ENCODE results near the gene ONECUT2.

DNA sequence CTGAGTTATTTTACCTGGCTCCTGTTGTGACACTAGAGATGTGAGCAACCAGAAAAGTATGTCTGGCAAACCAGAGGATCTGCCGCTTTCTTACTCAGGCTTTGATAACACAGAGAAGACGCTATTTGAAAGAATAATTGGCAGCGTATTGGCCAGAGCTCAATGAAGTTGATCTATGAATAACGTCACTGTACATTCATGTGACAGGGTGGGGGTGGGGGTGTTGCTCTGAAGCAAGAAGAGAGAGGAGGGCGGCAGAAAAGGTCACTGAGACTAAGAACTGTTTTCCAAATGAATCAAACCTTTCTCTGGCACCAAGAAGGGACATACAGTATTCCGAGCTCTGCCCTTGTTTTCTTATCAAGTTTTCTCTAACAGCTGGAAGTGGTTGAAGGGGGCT lies 1.7 kb upstream of the ONECUT2 start:
- TF ChIP-seq MXI1 (IDR thresholded peaks at IDR 0.05; ENCODE audit: low read depth, low read length) (no peak), POLR2AphosphoS5 (IDR thresholded peaks at IDR 0.05; ENCODE audit: low read depth, low read length) (no peak), RCOR1 (IDR thresholded peaks at IDR 0.05; ENCODE audit: low read length) (no peak), EP300 (IDR thresholded peaks at IDR 0.05; ENCODE audit: borderline replicate concordance in 1 of 2, low read depth in 1 of 2, low read length in 1 of 2) (no peak), YY1 (IDR thresholded peaks at IDR 0.05; ENCODE audit: low read depth) (no peak), CTCF (IDR thresholded peaks at IDR 0.05) (no peak), TEAD4 (IDR thresholded peaks at IDR 0.05; ENCODE audit: borderline replicate concordance, insufficient read depth) (no peak), FOXJ3 (CRISPR knock-in tag; IDR thresholded peaks at IDR 0.05) (no peak), RAD21 (IDR thresholded peaks at IDR 0.05; ENCODE audit: low read length) (no peak), SMC3 (IDR thresholded peaks at IDR 0.05; ENCODE audit: low read depth, low read length) (no peak), FOXM1 (IDR thresholded peaks at IDR 0.05; ENCODE audit: low read depth) (no peak)

Measured in SK-N-SH (cell line).